ENCODE measurements around the gene PPP1R9B.

The PPP1R9B gene

DNA sequence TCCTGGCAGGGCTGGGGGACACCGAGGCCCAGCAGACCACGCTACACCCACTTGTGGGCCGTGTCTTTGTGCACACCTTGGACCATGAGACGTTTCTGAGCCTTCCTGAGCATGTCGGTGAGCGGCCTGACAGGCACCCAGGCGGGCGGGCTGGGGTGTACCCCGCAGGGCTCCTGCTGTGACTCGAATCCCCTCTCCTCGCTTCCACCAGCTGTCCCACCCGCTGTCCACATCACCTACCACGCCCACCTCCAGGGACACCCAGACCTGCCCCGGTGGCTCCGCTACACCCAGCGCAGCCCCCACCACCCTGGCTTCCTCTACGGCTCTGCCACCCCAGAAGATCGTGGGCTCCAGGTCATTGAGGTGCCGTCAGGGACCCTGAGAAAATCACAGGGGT is 16.9 kb upstream of the PPP1R9B start:
- Histone ChIP-seq H3K4me2 (ENCODE audit: insufficient read depth, low read length) (no peak overlapping the region), H3K9ac (ENCODE audit: low read depth, low read length) (no peak overlapping the region), H4K20me1 (ENCODE audit: insufficient read depth, low read length) (no peaks in the 10 kb centered on the region), H3K79me2 (ENCODE audit: insufficient read depth, low read length) (no peaks in the 10 kb centered on the region), H3K27me3 (ENCODE audit: insufficient read depth, low read length, poor library complexity) (no peaks in the 10 kb centered on the region), H2AFZ (ENCODE audit: low read depth, low read length) (no peak overlapping the region), H3K9me3 (ENCODE audit: insufficient read depth, low read length, severe bottlenecking) (no peaks in the 10 kb centered on the region), H3K4me1 (ENCODE audit: insufficient read depth, low read length) (peaks cover 3% of the 10 kb centered on the region; the same call in 1 of the 2 replicates), H3K4me3 (ENCODE audit: low read depth in 1 of 2, low read length in 2 of 2) (no peak overlapping the region), H3K36me3 (ENCODE audit: insufficient read depth, low read length) (no peaks in the 10 kb centered on the region), H3K27ac (ENCODE audit: low read length) (no peak overlapping the region)
- no peak for TF ChIP-seq EZH2 (IDR thresholded peaks at IDR 0.05; ENCODE audit: borderline replicate concordance, low read depth, low read length, severe bottlenecking)
- TF ChIP-seq, protein P1, sequence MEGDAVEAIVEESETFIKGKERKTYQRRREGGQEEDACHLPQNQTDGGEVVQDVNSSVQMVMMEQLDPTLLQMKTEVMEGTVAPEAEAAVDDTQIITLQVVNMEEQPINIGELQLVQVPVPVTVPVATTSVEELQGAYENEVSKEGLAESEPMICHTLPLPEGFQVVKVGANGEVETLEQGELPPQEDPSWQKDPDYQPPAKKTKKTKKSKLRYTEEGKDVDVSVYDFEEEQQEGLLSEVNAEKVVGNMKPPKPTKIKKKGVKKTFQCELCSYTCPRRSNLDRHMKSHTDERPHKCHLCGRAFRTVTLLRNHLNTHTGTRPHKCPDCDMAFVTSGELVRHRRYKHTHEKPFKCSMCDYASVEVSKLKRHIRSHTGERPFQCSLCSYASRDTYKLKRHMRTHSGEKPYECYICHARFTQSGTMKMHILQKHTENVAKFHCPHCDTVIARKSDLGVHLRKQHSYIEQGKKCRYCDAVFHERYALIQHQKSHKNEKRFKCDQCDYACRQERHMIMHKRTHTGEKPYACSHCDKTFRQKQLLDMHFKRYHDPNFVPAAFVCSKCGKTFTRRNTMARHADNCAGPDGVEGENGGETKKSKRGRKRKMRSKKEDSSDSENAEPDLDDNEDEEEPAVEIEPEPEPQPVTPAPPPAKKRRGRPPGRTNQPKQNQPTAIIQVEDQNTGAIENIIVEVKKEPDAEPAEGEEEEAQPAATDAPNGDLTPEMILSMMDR (IDR thresholded peaks at IDR 0.05; ENCODE audit: borderline replicate concordance, extremely low read depth, low read length, poor library complexity, severe bottlenecking) = no peak
- no peak for DNase-seq
- no peak for ATAC-seq (ENCODE audit: insufficient read depth, low read depth)

DNA sequence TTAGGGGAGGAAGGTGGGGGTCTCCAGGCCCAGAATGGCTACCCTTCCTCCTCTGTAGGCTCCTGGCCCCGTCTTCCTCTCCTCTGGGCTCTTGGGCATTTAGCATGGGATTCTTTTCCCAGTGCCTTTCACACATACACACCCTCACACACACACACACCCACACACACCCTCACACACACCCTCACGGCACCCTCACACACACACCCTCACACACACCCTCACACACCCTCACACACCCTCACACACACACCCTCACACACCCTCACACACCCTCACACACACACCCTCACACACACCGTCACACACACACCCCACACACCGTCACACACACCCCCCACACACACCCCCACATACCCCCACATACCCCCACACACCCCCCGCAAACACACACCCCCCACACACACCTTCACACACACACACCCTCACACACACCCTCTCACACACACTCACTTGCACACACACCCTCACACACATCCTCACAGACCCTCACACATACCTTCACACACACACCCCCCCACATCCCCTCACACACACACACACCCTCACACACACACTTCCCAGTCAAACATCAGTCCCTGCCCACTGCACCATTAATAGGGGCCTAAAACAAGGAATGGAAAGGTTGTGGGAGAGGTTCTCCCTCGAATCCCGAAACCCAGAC is 16.2 kb upstream of the PPP1R9B start:
- Histone ChIP-seq H3K4me1 (ENCODE audit: insufficient read depth, low read length) (peaks cover 10% of the 10 kb centered on the region), H3K4me2 (ENCODE audit: insufficient read depth, low read length) (no peak overlapping the region), H3K27ac (ENCODE audit: low read length) (no peak overlapping the region), H3K9ac (ENCODE audit: low read depth, low read length) (no peak overlapping the region), H3K79me2 (ENCODE audit: insufficient read depth, low read length) (no peaks in the 10 kb centered on the region), H2AFZ (ENCODE audit: low read depth, low read length) (no peak overlapping the region), H3K36me3 (ENCODE audit: insufficient read depth, low read length) (no peaks in the 10 kb centered on the region), H4K20me1 (ENCODE audit: insufficient read depth, low read length) (no peaks in the 10 kb centered on the region), H3K4me3 (ENCODE audit: low read depth in 1 of 2, low read length in 2 of 2) (no peak overlapping the region), H3K9me3 (ENCODE audit: insufficient read depth, low read length, severe bottlenecking) (no peaks in the 10 kb centered on the region), H3K27me3 (ENCODE audit: insufficient read depth, low read length, poor library complexity) (no peaks in the 10 kb centered on the region)
- no peak for ATAC-seq (ENCODE audit: insufficient read depth, low read depth)
- TF ChIP-seq, protein P1 (IDR thresholded peaks at IDR 0.05; ENCODE audit: borderline replicate concordance, extremely low read depth, low read length, poor library complexity, severe bottlenecking) = no peak
- no peak for TF ChIP-seq EZH2 (IDR thresholded peaks at IDR 0.05; ENCODE audit: borderline replicate concordance, low read depth, low read length, severe bottlenecking)
- DNase-seq = no peak

DNA sequence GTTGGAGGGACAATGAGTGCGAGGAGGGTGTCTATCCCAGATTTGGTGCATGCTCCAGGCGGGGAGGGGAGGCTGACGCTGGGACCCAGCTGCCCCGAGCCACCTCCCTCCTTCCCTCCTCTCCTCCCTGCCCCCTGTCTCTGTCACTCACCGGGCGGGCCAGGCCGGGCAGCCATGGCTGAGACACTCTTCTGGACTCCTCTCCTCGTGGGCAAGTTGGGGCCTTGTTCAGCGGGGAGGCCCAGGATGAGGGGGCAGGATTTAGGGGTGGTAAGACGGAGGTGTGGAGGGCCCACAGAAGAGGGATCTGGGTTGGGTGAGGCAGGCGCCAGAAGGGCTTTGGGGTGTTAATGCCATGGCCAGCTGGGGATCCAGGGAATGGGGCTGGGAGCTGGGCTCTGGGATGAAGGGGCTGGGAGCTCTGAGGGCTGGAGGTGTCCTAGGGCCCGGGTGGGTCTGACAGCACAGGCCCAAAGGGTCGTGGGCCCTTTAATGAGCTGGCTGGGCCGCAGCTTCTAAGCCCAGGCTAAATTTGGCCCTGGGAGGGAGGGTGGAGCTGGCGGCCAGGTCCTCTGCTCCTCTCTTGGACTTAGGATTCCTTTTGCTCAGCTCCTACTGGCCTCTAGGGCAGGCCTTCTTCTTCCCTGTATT is 15.5 kb upstream of the PPP1R9B start, which contains the start of gene SGCA:
TSS of gene SGCA (plus strand) at position 139 of the 651 bp plus-strand sequence. CDS start at position 175, 36 bp downstream.
- ATAC-seq (ENCODE audit: insufficient read depth, low read depth) = no peak
- H3K4me3 ChIP-seq (ENCODE audit: low read depth in 1 of 2, low read length in 2 of 2) = no peak within 1 kb of the TSS
- no peak within 1 kb of the TSS for H3K4me2 ChIP-seq (ENCODE audit: insufficient read depth, low read length)
- no peaks in the 10 kb centered on the region for H3K36me3 ChIP-seq (ENCODE audit: insufficient read depth, low read length)
- no peaks in the 10 kb centered on the region for H3K27me3 ChIP-seq (ENCODE audit: insufficient read depth, low read length, poor library complexity)
- no peak for DNase-seq
- no peaks in the 10 kb centered on the region for H4K20me1 ChIP-seq (ENCODE audit: insufficient read depth, low read length)
- H2AFZ ChIP-seq (ENCODE audit: low read depth, low read length) = no peak within 1 kb of the TSS
- no peak within 1 kb of the TSS for H3K9ac ChIP-seq (ENCODE audit: low read depth, low read length)
- H3K27ac ChIP-seq (ENCODE audit: low read length) = no peak within 1 kb of the TSS
- TF ChIP-seq, protein P1 (IDR thresholded peaks at IDR 0.05; ENCODE audit: borderline replicate concordance, extremely low read depth, low read length, poor library complexity, severe bottlenecking) = no peak
- no peak for TF ChIP-seq EZH2 (IDR thresholded peaks at IDR 0.05; ENCODE audit: borderline replicate concordance, low read depth, low read length, severe bottlenecking)
- H3K4me1 ChIP-seq (ENCODE audit: insufficient read depth, low read length) = peaks cover 16% of the 10 kb centered on the region
- no peaks in the 10 kb centered on the region for H3K9me3 ChIP-seq (ENCODE audit: insufficient read depth, low read length, severe bottlenecking)
- H3K79me2 ChIP-seq (ENCODE audit: insufficient read depth, low read length) = no peaks in the 10 kb centered on the region
